Smooth muscle cell (in vitro differentiated cells): Measurements from ENCODE around the gene FCN1. TPM values are rescaled to one million over a fixed set of nuclear protein-coding genes. Genes with fewer than 3 reads are reported as not detected.

ENCODE experiments used
- DNase-seq: peaks from one replicate; lab custom pipeline; 2025; ENCODE audit not compliant: unreplicated experiment; lab: John Stamatoyannopoulos, UW
- H2AFZ ChIP-seq: fragments of 200-600 bp; sonication (generic); 2 replicates; pipeline ENCODE4 v1.6.0; 2016; ENCODE audit warnings: antibody characterized with exemption, low read depth, mild to moderate bottlenecking
- H3F3A ChIP-seq: fragments of 200-600 bp; sonication (generic); 2 replicates; pipeline ENCODE4 v1.6.0; 2017; ENCODE audit warnings: antibody characterized with exemption, low read depth
- H3K27ac ChIP-seq: fragments of 200-600 bp; sonication (generic); 2 replicates; pipeline ENCODE4 v1.5.1; 2016; ENCODE audit warnings: low read depth, mild to moderate bottlenecking
- H3K27me3 ChIP-seq: fragments of 200-600 bp; sonication (generic); 2 replicates; pipeline ENCODE4 v1.6.1; 2016; ENCODE audit warnings: low read depth, mild to moderate bottlenecking
- H3K36me3 ChIP-seq: fragments of 200-600 bp; sonication (generic); 2 replicates; pipeline ENCODE4 v1.5.1; 2016; ENCODE audit warnings: low read depth
- H3K4me1 ChIP-seq: fragments of 200-600 bp; sonication (generic); 2 replicates; pipeline ENCODE4 v1.5.1; 2016; ENCODE audit warnings: low read depth
- H3K4me2 ChIP-seq: fragments of 200-600 bp; sonication (generic); 2 replicates; pipeline ENCODE4 v1.6.0; 2016; ENCODE audit warnings: mild to moderate bottlenecking
- H3K4me3 ChIP-seq: fragments of 200-600 bp; sonication (generic); 2 replicates; pipeline ENCODE4 v1.5.1; 2016; ENCODE audit warnings: mild to moderate bottlenecking
- H3K79me2 ChIP-seq: fragments of 200-600 bp; sonication (generic); 2 replicates; pipeline ENCODE4 v1.6.0; 2016; ENCODE audit warnings: low read depth, mild to moderate bottlenecking
- H3K9ac ChIP-seq: fragments of 200-600 bp; sonication (generic); 2 replicates; pipeline ENCODE4 v1.6.0; 2016; ENCODE audit warnings: low read depth
- H3K9me3 ChIP-seq: fragments of 200-600 bp; sonication (generic); replicated peaks from 2 replicates; pipeline ENCODE4 v1.5.1; 2016; ENCODE audit warnings: low read depth
- H4K20me1 ChIP-seq: fragments of 200-600 bp; sonication (generic); 2 replicates; pipeline ENCODE4 v1.6.0; 2016; ENCODE audit warnings: low read depth
- CTCF ChIP-seq: fragments of 200-600 bp; sonication (generic); IDR thresholded peaks from 2 replicates; pipeline ENCODE4 v1.5.1; 2017; ENCODE audit warnings: borderline replicate concordance, mild to moderate bottlenecking, antibody characterized with exemption; ENCODE audit not compliant: insufficient read depth, poor library complexity, severe bottlenecking
- WGBS: methylation state at CpG from one replicate; pipeline ENCODE4 v1.1.7; 2016; ENCODE audit warnings: low lambda C conversion rate; 5-methylcytosine and 5-hydroxymethylcytosine counted together
- polyA plus RNA-seq: library from polyadenylated mRNA; unstranded; fragments of >200 nt; fragmentation: Nextera tagmentation; extraction: Ambion mirVana; gene quantifications from 2 replicates; pipeline ENCODE4 v1.2.1, GENCODE V29; 2016
- total RNA-seq: library from RNA; depleted of rRNA; stranded (reverse); fragments of >200 nt; gene quantifications from 2 replicates; pipeline ENCODE4 v1.2.3, GENCODE V29; 2014

Gene FCN1
- total and polyA plus RNA-seq, 2 experiments from 2014 or later: 0.13 TPM; not detected in 1

GRCh38 chr9:134872482-134873231 is 45.1 kb downstream of the FCN1 start:
- no peak overlapping the region for H3K4me3 ChIP-seq
- H3K4me2 ChIP-seq: no peak overlapping the region
- H4K20me1 ChIP-seq: no peaks in the 10 kb centered on the region
- no peak overlapping the region for H2AFZ ChIP-seq
- no peak overlapping the region for H3K27ac ChIP-seq
- WGBS: 90% methylated on average over 24 of the region's 24 CpGs
- DNase-seq: no peak
- no peak overlapping the region for H3K9ac ChIP-seq
- peaks cover 7% of the 10 kb centered on the region for H3K27me3 ChIP-seq
- H3K79me2 ChIP-seq: no peaks in the 10 kb centered on the region
- no peak for TF ChIP-seq CTCF
- H3K4me1 ChIP-seq: no peaks in the 10 kb centered on the region
- no peaks in the 10 kb centered on the region for H3K36me3 ChIP-seq
- H3F3A ChIP-seq: no peaks in the 10 kb centered on the region
- no peaks in the 10 kb centered on the region for H3K9me3 ChIP-seq

GRCh38 chr9:134871697-134872340 is 45.9 kb downstream of the FCN1 start:
- Histone ChIP-seq H2AFZ (no peak overlapping the region), H3K4me1 (no peaks in the 10 kb centered on the region), H3K36me3 (no peaks in the 10 kb centered on the region), H3K4me2 (no peak overlapping the region), H3K9me3 (no peaks in the 10 kb centered on the region), H3K27ac (no peak overlapping the region), H3K4me3 (no peak overlapping the region), H3K79me2 (no peaks in the 10 kb centered on the region), H4K20me1 (no peaks in the 10 kb centered on the region), H3K9ac (no peak overlapping the region), H3F3A (no peaks in the 10 kb centered on the region), H3K27me3 (peaks cover 2% of the 10 kb centered on the region)
- DNase-seq: no peak
- WGBS: 89% methylated on average over 16 of the region's 16 CpGs
- no peak for TF ChIP-seq CTCF

GRCh38 chr9:134870746-134871662 is 46.7 kb downstream of the FCN1 start:
- TF ChIP-seq CTCF: no peak
- Histone ChIP-seq H3K9me3 (no peaks in the 10 kb centered on the region), H3K9ac (no peak overlapping the region), H3F3A (no peaks in the 10 kb centered on the region), H3K4me1 (no peaks in the 10 kb centered on the region), H3K4me2 (no peak overlapping the region), H2AFZ (no peak overlapping the region), H3K4me3 (no peak overlapping the region), H3K27ac (no peak overlapping the region), H4K20me1 (no peaks in the 10 kb centered on the region), H3K79me2 (no peaks in the 10 kb centered on the region), H3K27me3 (no peaks in the 10 kb centered on the region), H3K36me3 (no peaks in the 10 kb centered on the region)
- WGBS: 91% methylated on average over 29 of the region's 30 CpGs
- DNase-seq: no peak
